SK-N-MC (cell line): ENCODE data around the gene KTI12.
"Not testable (repeated sequence)": the region's sequence is repeated elsewhere in the genome, so short reads cannot be mapped to it uniquely, and the experiment has no call there.

Experiments
- DNase-seq: peaks from one replicate; pipeline ENCODE4 v3.0.0-alpha.2; 2011; ENCODE audit warnings: low read depth, low spot score
- H3K27ac ChIP-seq: fragments of 200-600 bp; sonication (generic); 2 replicates; pipeline ENCODE4 v1.5.1; 2016; ENCODE audit warnings: mixed run types
- H3K36me3 ChIP-seq: fragments of 200-600 bp; sonication (generic); 2 replicates; pipeline ENCODE4 v1.6.1; 2017; ENCODE audit warnings: antibody characterized with exemption, low read length, mixed read lengths; ENCODE audit not compliant: insufficient read depth
- H3K4me3 ChIP-seq: fragments of 200-600 bp; sonication (generic); 2 replicates; pipeline ENCODE4 v1.5.1; 2016
- H3K9ac ChIP-seq: fragments of 200-600 bp; sonication (generic); 2 replicates; pipeline ENCODE4 v1.8.0; 2017; ENCODE audit warnings: mixed run types, mixed read lengths; ENCODE audit not compliant: insufficient read length
- H3K9me3 ChIP-seq: fragments of 200-600 bp; sonication (generic); 2 replicates; pipeline ENCODE4 v1.6.1; 2017; ENCODE audit warnings: low read depth, mild to moderate bottlenecking, antibody characterized with exemption, low read length, moderate library complexity, mixed read lengths
- EZH2 ChIP-seq: fragments of 200-600 bp; sonication (generic); IDR thresholded peaks from one replicate; pipeline ENCODE4 v1.6.1; 2017; ENCODE audit warnings: antibody characterized with exemption
- FOXP2 ChIP-seq: optimal IDR thresholded peaks from 2 replicates; pipeline ENCODE3; 2011; ENCODE audit warnings: mild to moderate bottlenecking, moderate library complexity; ENCODE audit not compliant: insufficient read depth; ENCODE audit errors: extremely low read length, control extremely low read depth
- POLR2AphosphoS5 ChIP-seq: IDR thresholded peaks from 2 replicates; pipeline ENCODE4 v1.6.1; 2012; ENCODE audit warnings: mild to moderate bottlenecking, low read depth, low read length, borderline replicate concordance

Gene KTI12

DNA sequence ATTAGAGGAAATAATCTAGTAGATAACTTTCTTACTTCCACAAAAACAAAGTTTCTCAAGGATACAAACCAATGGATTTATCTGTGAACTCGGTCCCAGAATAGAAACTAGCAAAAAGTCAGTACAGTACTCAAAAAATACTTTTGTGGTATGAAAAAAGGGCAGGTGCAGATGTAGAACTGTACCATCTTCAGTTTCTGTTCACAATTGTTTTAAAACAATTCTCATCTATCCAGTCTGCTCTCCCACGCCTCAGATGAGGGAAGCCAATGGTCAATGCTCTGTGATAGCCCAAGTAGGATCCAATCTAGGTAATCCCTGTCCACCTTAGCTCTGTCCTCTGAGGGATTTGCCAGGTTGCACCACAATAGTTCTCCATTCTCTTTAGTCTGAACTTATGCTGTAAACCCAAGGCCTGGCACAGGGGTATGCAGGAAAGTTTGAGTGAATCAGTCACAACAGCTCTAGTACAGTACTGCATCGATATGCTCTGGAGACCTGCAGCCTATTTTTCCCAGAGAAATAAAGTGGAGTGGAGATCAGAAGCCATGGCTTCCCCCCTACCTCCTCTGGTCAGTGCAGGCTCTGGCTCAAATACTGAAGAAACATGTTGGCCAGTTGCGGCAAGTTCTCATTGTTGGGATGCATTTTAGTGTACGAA, 1.4 kb downstream of the KTI12 start:
- DNase-seq, result no peak
- peak overlapping the region; percentile 90 for H3K4me3 ChIP-seq
- H3K9ac ChIP-seq, result peak overlapping the region; percentile 85
- H3K9me3 ChIP-seq, result no peaks in the 10 kb centered on the region
- TF ChIP-seq FOXP2 (no peak), POLR2AphosphoS5 (no peak), EZH2 (no peak)
- H3K27ac ChIP-seq, result no peak overlapping the region
- peaks cover 4% of the 10 kb centered on the region; the same call in 1 of the 2 replicates for H3K36me3 ChIP-seq

DNA sequence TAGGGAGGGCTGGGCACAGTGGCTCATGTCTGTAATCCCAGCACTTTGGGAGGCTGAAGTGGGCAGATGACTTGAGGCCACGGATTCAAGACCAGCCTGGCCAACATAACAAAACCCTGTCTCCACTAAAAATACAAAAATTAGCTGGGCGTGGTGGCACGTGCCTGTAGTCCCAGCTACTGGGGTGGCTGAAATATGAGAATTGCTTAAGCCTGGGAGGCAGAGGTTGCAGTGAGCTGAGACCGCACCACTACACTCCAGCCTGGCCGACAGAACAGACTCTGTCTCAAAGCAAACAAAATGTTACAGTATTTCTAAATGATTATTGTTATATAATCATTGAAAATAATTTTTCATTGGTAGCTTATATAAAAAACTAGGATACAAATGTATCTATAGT, 4.8 kb downstream of the KTI12 start:
- H3K9ac ChIP-seq, H3K4me3 ChIP-seq, H3K27ac ChIP-seq, DNase-seq, H3K9me3 ChIP-seq: not testable (repeated sequence)
- peaks cover 15% of the 10 kb centered on the region for H3K36me3 ChIP-seq

DNA sequence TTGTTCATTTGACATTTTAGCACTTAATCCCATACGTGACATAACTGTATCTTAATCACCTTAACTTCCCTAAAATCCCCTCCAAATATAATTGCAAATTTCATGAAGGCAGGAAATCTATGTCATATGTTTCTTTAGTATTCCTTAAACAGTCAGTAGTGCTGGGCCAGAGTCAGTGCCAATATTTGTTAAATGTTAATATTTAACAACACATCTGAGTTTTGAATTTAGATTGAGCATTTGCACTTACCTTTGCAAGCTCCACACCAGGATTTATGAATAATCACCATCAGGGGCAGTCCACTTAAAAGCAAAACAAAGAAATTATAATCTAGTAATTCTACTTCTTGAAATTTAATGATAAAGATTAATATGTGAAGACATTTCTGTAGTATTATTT, 5.3 kb downstream of the KTI12 start:
- no peak overlapping the region for H3K9ac ChIP-seq
- no peak overlapping the region for H3K4me3 ChIP-seq
- no peaks in the 10 kb centered on the region for H3K9me3 ChIP-seq
- peaks cover 20% of the 10 kb centered on the region for H3K36me3 ChIP-seq
- DNase-seq, result no peak
- TF ChIP-seq EZH2 (no peak), POLR2AphosphoS5 (no peak), FOXP2 (no peak)
- H3K27ac ChIP-seq, result no peak overlapping the region; the same call in 1 of the 2 replicates

DNA sequence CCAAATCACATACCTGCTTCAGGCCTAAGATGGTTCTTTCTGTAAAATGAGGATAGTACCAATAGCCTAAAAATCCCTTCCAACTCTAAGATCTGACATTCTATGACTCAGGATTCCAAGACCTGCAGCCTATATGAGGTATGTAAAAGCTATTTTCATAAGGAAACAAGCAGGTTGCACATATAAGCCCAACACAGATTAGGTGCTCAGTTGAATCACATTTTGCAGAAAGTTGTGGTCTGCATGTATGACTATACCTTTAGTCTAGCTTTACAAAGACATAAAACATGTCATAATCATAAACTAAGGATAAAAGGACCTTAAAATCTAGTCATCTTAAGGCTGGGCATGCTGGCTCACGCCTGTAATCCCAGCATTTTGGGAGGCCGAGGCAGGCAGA, 7.3 kb downstream of the KTI12 start:
- peaks cover 27% of the 10 kb centered on the region; the same call in 1 of the 2 replicates for H3K36me3 ChIP-seq
- no peak overlapping the region for H3K9ac ChIP-seq
- no peak for DNase-seq
- H3K4me3 ChIP-seq, result no peak overlapping the region
- no peaks in the 10 kb centered on the region for H3K9me3 ChIP-seq
- TF ChIP-seq POLR2AphosphoS5 (no peak), FOXP2 (no peak), EZH2 (no peak)
- H3K27ac ChIP-seq, result no peak overlapping the region

DNA sequence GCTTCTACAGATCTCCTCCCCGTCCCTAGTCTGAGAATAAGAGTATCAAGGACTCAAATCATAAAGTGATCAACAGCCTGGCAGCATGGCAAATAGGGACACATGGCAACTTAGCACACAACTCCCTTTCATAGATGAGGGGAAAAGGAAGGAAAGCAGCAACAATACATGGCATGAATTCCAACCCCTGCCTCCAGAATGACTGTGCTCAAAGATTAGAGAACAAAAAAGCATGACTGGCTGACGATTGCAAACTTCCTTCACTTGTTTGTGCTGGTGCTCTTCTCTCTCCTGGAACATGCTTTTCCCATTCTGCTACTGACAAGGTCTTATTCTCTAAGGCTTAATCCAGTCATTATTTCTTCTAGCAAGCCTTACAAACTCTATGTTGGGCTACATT, 11.5 kb downstream of the KTI12 start:
- Histone ChIP-seq H3K9me3 (no peaks in the 10 kb centered on the region), H3K36me3 (peaks cover 35% of the 10 kb centered on the region; the same call in 1 of the 2 replicates), H3K4me3 (no peak overlapping the region), H3K27ac (no peak overlapping the region), H3K9ac (no peak overlapping the region)
- DNase-seq, result no peak
- no peak for TF ChIP-seq FOXP2
- TF ChIP-seq EZH2, result no peak
- TF ChIP-seq POLR2AphosphoS5, result no peak

DNA sequence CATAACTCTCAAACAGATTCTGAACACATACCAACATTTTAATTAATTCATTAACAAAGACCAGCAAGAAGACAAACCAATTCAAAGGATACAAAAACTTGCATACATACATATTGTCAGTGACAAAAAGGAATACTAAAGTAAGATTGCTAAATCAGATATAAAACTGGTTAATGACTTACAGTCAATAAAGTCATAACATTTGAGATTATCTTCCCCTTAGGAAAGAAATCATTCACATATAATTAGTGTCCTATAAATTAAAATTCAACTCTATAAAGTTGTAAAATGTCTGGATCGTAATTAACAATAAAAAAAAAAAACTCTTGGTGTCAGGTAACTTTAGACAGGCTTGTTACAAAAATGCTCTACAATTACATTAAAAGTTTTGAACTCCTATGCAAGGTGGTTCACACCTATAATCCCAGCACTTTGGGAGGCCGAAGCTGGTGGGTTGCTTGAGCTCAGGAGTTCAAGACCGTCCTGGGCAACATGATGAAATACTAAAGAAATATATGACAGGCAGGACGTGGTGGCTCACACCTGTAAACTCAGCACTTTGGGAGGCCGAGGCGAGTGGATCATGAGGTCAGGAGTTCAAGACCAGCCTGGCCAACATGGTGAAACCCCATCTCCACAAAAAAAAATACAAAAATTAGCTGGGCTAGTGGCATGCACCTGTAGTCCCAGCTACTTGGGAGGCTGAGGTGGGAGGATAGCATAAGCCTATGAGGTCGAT, 25.4 kb downstream of the KTI12 start:
- TF ChIP-seq FOXP2 (no peak), POLR2AphosphoS5 (no peak), EZH2 (no peak)
- no peaks in the 10 kb centered on the region for H3K36me3 ChIP-seq
- H3K9ac ChIP-seq, result no peak overlapping the region
- DNase-seq, result no peak
- H3K4me3 ChIP-seq, result no peak overlapping the region
- H3K9me3 ChIP-seq, result no peaks in the 10 kb centered on the region
- peak overlapping the region; percentile 40; the same call in 1 of the 2 replicates for H3K27ac ChIP-seq

DNA sequence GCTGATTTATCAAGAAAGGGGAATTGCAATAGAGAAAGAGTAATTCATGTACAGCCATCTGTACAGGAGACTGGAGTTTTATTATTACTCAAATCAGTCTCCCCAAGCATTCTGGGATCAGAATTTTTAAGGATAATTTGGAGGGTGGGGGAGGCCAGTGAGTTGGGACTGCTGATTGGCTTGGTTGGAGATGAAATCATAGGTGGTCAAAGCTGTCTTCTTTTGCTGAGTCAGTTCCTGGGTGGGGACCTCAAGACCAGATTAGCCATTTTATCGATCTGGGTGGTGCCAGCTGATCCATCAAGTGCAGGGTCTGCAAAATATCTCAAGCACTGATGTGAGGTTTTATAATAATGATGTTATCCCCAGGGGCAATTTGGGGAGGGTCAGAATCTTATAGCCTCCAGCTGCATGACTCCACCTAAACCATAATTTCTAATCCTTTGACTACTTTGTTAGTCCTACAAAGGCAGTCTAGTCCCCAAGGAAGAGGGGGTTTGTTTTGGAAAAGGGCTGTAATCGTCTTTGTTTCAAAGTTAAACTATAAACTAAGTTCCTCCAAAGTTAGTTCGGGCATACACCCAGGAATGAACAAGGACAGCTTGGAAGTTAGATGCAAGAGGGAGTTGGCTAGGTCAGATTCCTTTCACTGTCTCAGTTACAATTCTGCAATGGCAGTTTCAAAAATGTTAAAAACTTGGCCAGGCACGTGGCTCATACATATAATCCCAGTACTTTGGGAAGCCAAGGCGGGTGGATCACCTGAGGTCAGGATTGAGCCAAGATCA, 26.2 kb downstream of the KTI12 start:
- Histone ChIP-seq H3K4me3 (no peak overlapping the region), H3K9ac (no peak overlapping the region), H3K9me3 (no peaks in the 10 kb centered on the region), H3K36me3 (no peaks in the 10 kb centered on the region), H3K27ac (peak overlapping the region; percentile 40; the same call in 1 of the 2 replicates)
- TF ChIP-seq EZH2 (no peak), FOXP2 (no peak), POLR2AphosphoS5 (no peak)
- no peak for DNase-seq

DNA sequence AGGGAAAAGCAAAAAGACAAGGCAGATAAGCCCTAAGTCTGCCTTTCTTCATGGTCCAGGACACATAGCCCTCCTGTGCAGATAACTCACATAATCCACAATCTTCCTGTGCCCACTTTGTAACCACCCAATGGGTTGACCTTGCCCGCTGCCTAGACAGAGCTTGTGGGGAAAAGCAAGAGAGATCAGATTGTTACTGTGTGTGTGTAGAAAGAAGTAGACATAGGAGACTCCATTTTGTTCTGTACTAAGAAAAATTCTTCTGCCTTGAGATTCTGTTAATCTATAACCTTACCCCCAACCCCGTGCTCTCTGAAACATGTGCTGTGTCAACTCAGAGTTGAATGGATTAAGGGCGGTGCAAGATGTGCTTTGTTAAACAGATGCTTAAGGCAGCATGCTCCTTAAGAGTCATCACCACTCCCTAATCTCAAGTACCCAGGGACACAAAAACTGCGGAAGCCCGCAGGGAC, 27.5 kb downstream of the KTI12 start:
- not testable (repeated sequence) for H3K27ac ChIP-seq, H3K9ac ChIP-seq, H3K4me3 ChIP-seq, H3K9me3 ChIP-seq, DNase-seq, H3K36me3 ChIP-seq

DNA sequence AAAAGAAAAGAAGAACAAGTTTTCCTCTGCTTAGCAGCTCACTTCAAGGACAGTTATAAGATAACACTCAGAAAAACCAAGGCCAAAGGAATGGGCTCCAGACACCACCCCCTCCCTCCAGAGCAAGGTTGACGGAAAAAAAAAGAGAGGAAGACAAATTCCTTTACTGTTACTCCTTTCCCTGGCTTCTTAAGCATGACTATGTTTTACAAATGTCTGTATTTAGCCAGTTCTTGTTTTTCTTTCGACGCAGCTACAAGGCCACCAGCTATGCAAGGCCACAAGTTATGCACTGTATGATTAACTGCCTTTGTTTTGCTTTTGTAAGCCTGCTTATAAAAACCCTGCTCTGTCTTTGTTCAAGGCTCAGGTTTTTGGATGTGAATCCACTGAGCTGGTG, 28.1 kb downstream of the KTI12 start:
- not testable (repeated sequence) for H3K4me3 ChIP-seq, DNase-seq, H3K27ac ChIP-seq, H3K36me3 ChIP-seq, H3K9me3 ChIP-seq, H3K9ac ChIP-seq
